Mucosa of rectum (tissue), 2 donors: ENCODE results near the gene MGST3.
A peak's percentile ranks its signal among the peaks of the same experiment; 100 is the strongest.
"Not testable (repeated sequence)": the region's sequence is repeated elsewhere in the genome, so short reads cannot be mapped to it uniquely, and the experiment has no call there.

Experiments
- H3K27ac ChIP-seq, 2 donors: one replicate each; pipeline ENCODE4 v1.7.0; 2013; ENCODE audit warnings: inconsistent platforms in 2 of 2, low read depth in 2 of 2, low read length in 2 of 2
- H3K27me3 ChIP-seq, 2 donors: one replicate each; pipeline ENCODE4 v1.7.0; 2013; ENCODE audit warnings: low read length in 2 of 2; ENCODE audit not compliant: control insufficient read depth in 2 of 2, insufficient read depth in 2 of 2
- H3K36me3 ChIP-seq, 2 donors: one replicate each; pipeline ENCODE4 v1.7.0; 2013; ENCODE audit warnings: low read length in 2 of 2; ENCODE audit not compliant: control insufficient read depth in 2 of 2, insufficient read depth in 2 of 2
- H3K4me1 ChIP-seq, 2 donors: one replicate each; pipeline ENCODE4 v1.7.0; 2013; ENCODE audit warnings: low read length in 2 of 2, mild to moderate bottlenecking in 1 of 2; ENCODE audit not compliant: control insufficient read depth in 2 of 2, insufficient read depth in 2 of 2
- H3K4me3 ChIP-seq, 2 donors: one replicate each; pipeline ENCODE4 v1.7.0; 2013; ENCODE audit warnings: low read length in 2 of 2
- H3K9ac ChIP-seq, 2 donors: one replicate each; pipeline ENCODE4 v1.7.0; 2013; ENCODE audit warnings: low read length in 2 of 2, low read depth in 1 of 2, mild to moderate bottlenecking in 1 of 2
- H3K9me3 ChIP-seq, 2 donors: one replicate each; pipeline ENCODE4 v1.7.0; 2013; ENCODE audit warnings: low read length in 2 of 2; ENCODE audit not compliant: control insufficient read depth in 2 of 2
- donor health status: healthy.
- donor health status: Normal muscosa, but diverticular disease.

MGST3 gene

GRCh38 chr1:165635823-165636222, 4.8 kb downstream of the MGST3 start:
- Histone ChIP-seq H3K9me3 (no peaks in the 10 kb centered on the region), H3K9ac (no peak overlapping the region), H3K4me1 (peaks cover 30 to 31% of the 10 kb centered on the region in 2 donors), H3K4me3 (no peak overlapping the region), H3K36me3 (peaks cover 10 to 15% of the 10 kb centered on the region in 2 donors), H3K27me3 (no peaks in the 10 kb centered on the region), H3K27ac (no peak overlapping the region)

GRCh38 chr1:165637427-165637826, 6.4 kb downstream of the MGST3 start:
- Histone ChIP-seq H3K36me3 (peaks cover 10 to 15% of the 10 kb centered on the region in 2 donors), H3K9me3 (no peaks in the 10 kb centered on the region), H3K9ac (no peak overlapping the region), H3K27me3 (no peaks in the 10 kb centered on the region), H3K4me3 (no peak overlapping the region), H3K4me1 (peaks cover 25 to 26% of the 10 kb centered on the region in 2 donors), H3K27ac (peak overlapping the region; percentile 42 to 67)

GRCh38 chr1:165638211-165638610, 7.2 kb downstream of the MGST3 start:
- H3K4me3 ChIP-seq, H3K9me3 ChIP-seq, H3K9ac ChIP-seq, H3K27me3 ChIP-seq: not testable (repeated sequence)
- peaks cover 18% of the 10 kb centered on the region in 2 donors for H3K4me1 ChIP-seq
- H3K27ac ChIP-seq = peak overlapping the region in 1 of 2 donors; percentile 67
- H3K36me3 ChIP-seq = peaks cover 10 to 15% of the 10 kb centered on the region in 2 donors

GRCh38 chr1:165639821-165640623, 9.0 kb downstream of the MGST3 start:
- H3K9me3 ChIP-seq = no peaks in the 10 kb centered on the region
- H3K9ac ChIP-seq = no peak overlapping the region
- H3K36me3 ChIP-seq = peaks cover 10 to 15% of the 10 kb centered on the region in 2 donors
- H3K4me1 ChIP-seq = peaks cover 10% of the 10 kb centered on the region in 2 donors
- no peaks in the 10 kb centered on the region for H3K27me3 ChIP-seq
- H3K4me3 ChIP-seq = no peak overlapping the region
- no peak overlapping the region for H3K27ac ChIP-seq

GRCh38 chr1:165641231-165641987, 10.4 kb downstream of the MGST3 start:
- peaks cover 19 to 23% of the 10 kb centered on the region in 2 donors for H3K4me1 ChIP-seq
- H3K36me3 ChIP-seq = peaks cover 10 to 15% of the 10 kb centered on the region in 2 donors
- H3K27me3 ChIP-seq = no peaks in the 10 kb centered on the region
- no peak overlapping the region for H3K9ac ChIP-seq
- H3K4me3 ChIP-seq = no peak overlapping the region
- H3K9me3 ChIP-seq = no peaks in the 10 kb centered on the region
- no peak overlapping the region for H3K27ac ChIP-seq

GRCh38 chr1:165644064-165644735, 13.2 kb downstream of the MGST3 start:
- H3K9ac ChIP-seq = no peak overlapping the region
- no peaks in the 10 kb centered on the region for H3K27me3 ChIP-seq
- peaks cover 25 to 30% of the 10 kb centered on the region in 2 donors for H3K4me1 ChIP-seq
- H3K4me3 ChIP-seq = no peak overlapping the region
- peak overlapping the region in 1 of 2 donors; percentile 3 for H3K27ac ChIP-seq
- H3K9me3 ChIP-seq = no peaks in the 10 kb centered on the region
- H3K36me3 ChIP-seq = peaks cover 9 to 10% of the 10 kb centered on the region in 2 donors

GRCh38 chr1:165645654-165646366, 14.8 kb downstream of the MGST3 start:
- Histone ChIP-seq H3K27ac (peak overlapping the region; percentile 79 to 87), H3K36me3 (peaks cover 9 to 14% of the 10 kb centered on the region in 2 donors), H3K4me1 (peaks cover 25 to 30% of the 10 kb centered on the region in 2 donors), H3K9me3 (no peaks in the 10 kb centered on the region), H3K27me3 (no peaks in the 10 kb centered on the region), H3K9ac (peak overlapping the region in 1 of 2 donors; percentile 55), H3K4me3 (peak overlapping the region; percentile 30 to 55)

GRCh38 chr1:165647517-165647916, 16.5 kb downstream of the MGST3 start:
- Histone ChIP-seq H3K4me3 (no peak overlapping the region), H3K36me3 (peaks cover 18 to 24% of the 10 kb centered on the region in 2 donors), H3K27me3 (no peaks in the 10 kb centered on the region), H3K9ac (peak overlapping the region in 1 of 2 donors; percentile 55), H3K9me3 (no peaks in the 10 kb centered on the region), H3K27ac (peak overlapping the region; percentile 79 to 87), H3K4me1 (peaks cover 25 to 30% of the 10 kb centered on the region in 2 donors)

GRCh38 chr1:165647970-165648369, 16.9 kb downstream of the MGST3 start:
- H3K27me3 ChIP-seq = no peaks in the 10 kb centered on the region
- peak overlapping the region; percentile 79 to 87 for H3K27ac ChIP-seq
- no peak overlapping the region for H3K4me3 ChIP-seq
- H3K36me3 ChIP-seq = peaks cover 21 to 29% of the 10 kb centered on the region in 2 donors
- peaks cover 25 to 30% of the 10 kb centered on the region in 2 donors for H3K4me1 ChIP-seq
- no peaks in the 10 kb centered on the region for H3K9me3 ChIP-seq
- no peak overlapping the region for H3K9ac ChIP-seq
